ENCODE measurements around the gene SMARCAD1. TPM values are rescaled to one million over a fixed set of nuclear protein-coding genes. Genes with fewer than 3 reads are reported as not detected.

Gene SMARCAD1
- total RNA-seq, 1 donor from 2014 or later, result 18.4 TPM

DNA sequence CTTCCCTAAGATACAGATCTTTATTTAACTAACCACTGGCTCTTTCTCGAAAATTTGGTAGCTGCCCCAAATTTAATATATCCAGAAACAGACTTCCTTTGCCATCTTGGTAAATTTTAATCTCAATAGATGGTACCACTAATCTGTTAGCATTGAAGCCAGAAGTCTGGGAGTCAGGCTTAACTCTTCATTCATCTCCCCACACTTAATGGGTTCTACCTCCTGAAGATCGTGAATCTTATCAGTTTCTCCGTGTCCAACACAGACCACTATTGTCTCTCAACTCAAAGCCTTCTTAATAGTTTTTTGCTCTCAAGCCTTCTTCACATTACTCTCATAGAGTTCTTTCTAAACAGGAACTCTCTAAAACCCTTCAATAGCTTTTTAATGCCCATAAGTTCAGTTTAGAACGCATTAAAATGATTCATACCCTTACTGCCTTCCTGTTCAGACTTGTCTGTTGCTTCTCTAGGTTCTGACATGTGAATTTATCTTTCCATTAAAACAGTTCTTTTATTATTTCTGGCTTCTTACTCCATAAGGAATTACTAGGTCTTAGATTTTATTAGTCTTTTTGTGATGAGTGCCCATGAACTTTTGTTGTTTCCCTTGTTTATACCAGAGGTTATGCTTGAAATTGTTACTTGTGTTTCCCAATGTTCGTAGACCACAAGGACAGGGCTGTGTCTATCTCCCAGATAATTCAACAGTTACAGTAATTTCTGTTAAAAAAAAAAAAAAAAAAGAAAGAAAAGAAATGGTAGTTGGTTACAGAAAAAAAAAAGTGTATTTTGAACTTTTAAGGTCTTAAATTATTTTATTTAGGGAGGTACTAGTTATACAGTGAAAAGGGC, 54.7 kb downstream of the SMARCAD1 start:
- Histone ChIP-seq H3K27me3 (ENCODE audit: control insufficient read depth, insufficient read depth, low read length) (no peaks in the 10 kb centered on the region), H3K4me3 (ENCODE audit: low read depth, low read length) (no peak overlapping the region), H3K36me3 (ENCODE audit: control insufficient read depth, insufficient read depth, low read length) (peaks cover 2% of the 10 kb centered on the region)
- TF ChIP-seq, protein P1, sequence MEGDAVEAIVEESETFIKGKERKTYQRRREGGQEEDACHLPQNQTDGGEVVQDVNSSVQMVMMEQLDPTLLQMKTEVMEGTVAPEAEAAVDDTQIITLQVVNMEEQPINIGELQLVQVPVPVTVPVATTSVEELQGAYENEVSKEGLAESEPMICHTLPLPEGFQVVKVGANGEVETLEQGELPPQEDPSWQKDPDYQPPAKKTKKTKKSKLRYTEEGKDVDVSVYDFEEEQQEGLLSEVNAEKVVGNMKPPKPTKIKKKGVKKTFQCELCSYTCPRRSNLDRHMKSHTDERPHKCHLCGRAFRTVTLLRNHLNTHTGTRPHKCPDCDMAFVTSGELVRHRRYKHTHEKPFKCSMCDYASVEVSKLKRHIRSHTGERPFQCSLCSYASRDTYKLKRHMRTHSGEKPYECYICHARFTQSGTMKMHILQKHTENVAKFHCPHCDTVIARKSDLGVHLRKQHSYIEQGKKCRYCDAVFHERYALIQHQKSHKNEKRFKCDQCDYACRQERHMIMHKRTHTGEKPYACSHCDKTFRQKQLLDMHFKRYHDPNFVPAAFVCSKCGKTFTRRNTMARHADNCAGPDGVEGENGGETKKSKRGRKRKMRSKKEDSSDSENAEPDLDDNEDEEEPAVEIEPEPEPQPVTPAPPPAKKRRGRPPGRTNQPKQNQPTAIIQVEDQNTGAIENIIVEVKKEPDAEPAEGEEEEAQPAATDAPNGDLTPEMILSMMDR (IDR thresholded peaks at IDR 0.05; ENCODE audit: insufficient read depth, low read length, severe bottlenecking), result no peak
- FAIRE-seq, result peak; percentile 75
- DNase-seq (ENCODE audit: low read depth), result peak; percentile 84

DNA sequence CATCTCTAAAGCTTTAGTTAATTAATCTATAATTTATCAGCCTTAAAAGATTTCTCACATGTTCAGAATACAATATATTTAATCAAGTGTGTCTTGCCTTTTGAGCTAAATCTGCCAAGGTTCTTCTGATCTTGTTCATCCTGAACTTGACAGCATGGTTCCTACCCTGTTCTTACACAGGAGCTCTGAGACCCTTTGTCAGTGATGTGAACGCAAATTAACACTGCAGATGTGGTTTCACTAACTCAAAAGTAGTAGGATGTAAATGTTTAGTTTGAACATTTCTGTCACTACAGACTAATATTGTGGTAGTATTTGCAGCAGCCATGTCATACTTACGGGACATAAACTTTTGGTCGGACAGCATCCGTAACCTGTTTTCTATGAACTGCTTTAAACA, 59.4 kb downstream of the SMARCAD1 start:
- DNase-seq (ENCODE audit: low read depth) (no peak), FAIRE-seq (no peak)
- H3K36me3 ChIP-seq (ENCODE audit: control insufficient read depth, insufficient read depth, low read length), result peaks cover 2% of the 10 kb centered on the region
- no peaks in the 10 kb centered on the region for H3K27me3 ChIP-seq (ENCODE audit: control insufficient read depth, insufficient read depth, low read length)
- TF ChIP-seq, protein P1 (IDR thresholded peaks at IDR 0.05; ENCODE audit: insufficient read depth, low read length, severe bottlenecking), result no peak
- no peak overlapping the region for H3K4me3 ChIP-seq (ENCODE audit: low read depth, low read length)

DNA sequence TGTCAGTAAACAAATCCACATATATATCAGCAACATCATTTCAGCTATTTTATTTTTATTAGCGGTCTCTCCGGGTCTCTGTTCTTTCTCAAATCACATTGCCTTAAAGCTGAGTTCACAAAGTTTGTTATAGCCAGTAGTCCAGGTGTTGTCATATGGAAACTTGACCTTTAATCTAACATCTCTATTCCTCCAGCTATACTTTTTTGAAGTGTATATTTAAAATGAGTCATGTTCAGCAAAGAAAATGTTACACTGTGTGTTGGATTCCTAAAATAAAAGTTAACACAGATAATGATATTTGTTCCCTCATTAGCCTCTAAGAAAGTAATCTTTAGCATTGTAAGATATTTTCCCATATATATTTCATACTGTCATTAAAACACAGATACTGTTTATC, 63.6 kb downstream of the SMARCAD1 start:
- no peaks in the 10 kb centered on the region for H3K27me3 ChIP-seq (ENCODE audit: control insufficient read depth, insufficient read depth, low read length)
- FAIRE-seq, result no peak
- TF ChIP-seq, protein P1 (IDR thresholded peaks at IDR 0.05; ENCODE audit: insufficient read depth, low read length, severe bottlenecking), result no peak
- DNase-seq (ENCODE audit: low read depth), result no peak
- H3K36me3 ChIP-seq (ENCODE audit: control insufficient read depth, insufficient read depth, low read length), result no peaks in the 10 kb centered on the region
- no peak overlapping the region for H3K4me3 ChIP-seq (ENCODE audit: low read depth, low read length)

DNA sequence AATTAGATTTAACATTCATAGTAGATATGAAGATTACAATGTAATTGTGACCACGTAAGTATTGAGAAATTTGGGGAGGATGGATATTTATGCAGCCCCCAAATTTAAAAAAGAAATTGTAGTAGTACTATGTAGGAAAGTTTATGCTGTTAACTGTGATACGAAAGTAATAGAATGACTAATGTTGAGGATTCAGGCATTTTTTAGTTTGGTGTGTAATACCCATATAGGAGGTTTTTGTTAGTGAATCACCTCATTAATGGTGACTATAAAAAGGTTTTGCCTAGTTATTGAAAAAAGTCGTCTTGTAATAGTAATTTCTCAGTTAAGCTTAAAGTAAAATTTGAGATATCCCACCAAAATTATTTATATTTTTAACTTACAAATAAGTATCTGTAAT, 67.2 kb downstream of the SMARCAD1 start:
- TF ChIP-seq, protein P1 (IDR thresholded peaks at IDR 0.05; ENCODE audit: insufficient read depth, low read length, severe bottlenecking), result no peak
- Histone ChIP-seq H3K36me3 (ENCODE audit: control insufficient read depth, insufficient read depth, low read length) (peaks cover 2% of the 10 kb centered on the region), H3K4me3 (ENCODE audit: low read depth, low read length) (no peak overlapping the region), H3K27me3 (ENCODE audit: control insufficient read depth, insufficient read depth, low read length) (no peaks in the 10 kb centered on the region)
- FAIRE-seq (no peak), DNase-seq (ENCODE audit: low read depth) (no peak)

DNA sequence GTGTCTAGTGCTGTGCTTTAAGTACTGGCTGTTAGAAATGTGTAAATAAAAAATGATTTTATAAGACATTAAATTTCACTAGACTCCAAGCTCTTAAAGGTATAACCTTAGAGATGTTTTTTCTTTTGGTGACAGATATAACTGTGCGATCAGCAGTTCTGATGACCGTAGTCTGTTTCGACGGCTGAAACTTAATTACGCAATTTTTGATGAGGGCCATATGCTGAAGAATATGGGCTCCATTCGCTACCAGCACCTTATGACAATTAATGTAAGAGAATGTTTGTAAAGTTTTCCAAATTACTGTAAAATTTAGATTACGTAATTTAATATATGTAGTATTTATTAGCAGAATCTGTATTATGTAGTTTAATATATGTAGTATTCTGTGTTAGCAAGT, 68.5 kb downstream of the SMARCAD1 start:
- Histone ChIP-seq H3K27me3 (ENCODE audit: control insufficient read depth, insufficient read depth, low read length) (no peaks in the 10 kb centered on the region), H3K36me3 (ENCODE audit: control insufficient read depth, insufficient read depth, low read length) (peaks cover 2% of the 10 kb centered on the region), H3K4me3 (ENCODE audit: low read depth, low read length) (no peak overlapping the region)
- no peak for DNase-seq (ENCODE audit: low read depth)
- TF ChIP-seq, protein P1 (IDR thresholded peaks at IDR 0.05; ENCODE audit: insufficient read depth, low read length, severe bottlenecking), result no peak
- no peak for FAIRE-seq

Measured in bronchial epithelial cell (primary cell).